Activated CD8-positive, alpha-beta memory T cell treated with anti-CD3 and anti-CD28 coated beads, Interleukin-2, amount 10 ng/mL, durations not matched to agents 7 days and 5 days (primary cell): ENCODE results near the gene CLK2. TPM values are rescaled to one million over a fixed set of nuclear protein-coding genes. Genes with fewer than 3 reads are reported as not detected.

Experiments
- ATAC-seq: fragments of 150-1000 bp; cut with Tn5 transposase; one replicate; pipeline ENCODE4 v1.10.0; 2021; ENCODE audit warnings: moderate library complexity
- CTCF ChIA-PET: fragments of 350-600 bp; sonication (Branson Sonifier 250); formaldehyde crosslinking; loops from one replicate; lab custom pipeline; 2021; ENCODE audit warnings: antibody characterized with exemption; lab: Charles Lee
- DNase-seq: peaks from one replicate; pipeline ENCODE4 v3.0.0-alpha.2; 2020
- H3K27ac Mint-ChIP-seq: one replicate; pipeline ENCODE4 v1.8.0; 2021; ENCODE audit warnings: mild to moderate bottlenecking, mixed read lengths
- H3K27me3 Mint-ChIP-seq: one replicate; pipeline ENCODE4 v1.8.0; 2021; ENCODE audit warnings: mixed read lengths
- H3K36me3 Mint-ChIP-seq: one replicate; pipeline ENCODE4 v1.8.0; 2021; ENCODE audit warnings: mild to moderate bottlenecking, mixed read lengths
- H3K4me1 Mint-ChIP-seq: one replicate; pipeline ENCODE4 v1.8.0; 2021; ENCODE audit warnings: mixed read lengths
- H3K4me3 Mint-ChIP-seq: one replicate; pipeline ENCODE4 v1.8.0; 2021; ENCODE audit warnings: mild to moderate bottlenecking, moderate library complexity, mixed read lengths
- H3K9me3 Mint-ChIP-seq: one replicate; pipeline ENCODE4 v1.8.0; 2022; ENCODE audit warnings: low read depth, mixed read lengths
- total RNA-seq, 2 experiments: library from RNA; stranded (reverse); gene quantifications; one replicate each; pipeline ENCODE4 v1.2.3, GENCODE V29; 2021

CLK2 gene
- total RNA-seq, 2 experiments from 2014 or later: 94.8 to 108 TPM

GRCh38 chr1:155277070-155277901, 4.0 kb upstream of the CLK2 start, which contains the start of gene HCN3:
TSS of gene HCN3 (plus strand) at chr1:155277463. CDS start at chr1:155277591, 128 bp downstream.
- peak; percentile 96 for DNase-seq
- H3K27ac Mint-ChIP-seq: peak within 1 kb of the TSS; percentile 49

GRCh38 chr1:155272466-155273342, 600 bp downstream of the CLK2 start:
- Mint-ChIP-seq H3K36me3 (peaks cover 42% of the 10 kb centered on the region), H3K27me3 (no peaks in the 10 kb centered on the region), H3K27ac (peak overlapping the region; percentile 95), H3K4me3 (peak overlapping the region; percentile 98), H3K4me1 (peaks cover 43% of the 10 kb centered on the region), H3K9me3 (no peaks in the 10 kb centered on the region)
- DNase-seq: no peak
- ATAC-seq: peak; percentile 32
- CTCF ChIA-PET: interaction anchor here (0.7 to 7.7 kb wide), 10 partner anchors 11 to 806 kb away, joined by 3 to 68 read pairs (median 3); partner anchors contain the start of genes ENTREP3 and FDPS

More at GRCh38 chr1:155277070-155277901, 4.0 kb upstream of the CLK2 start, which contains the start of gene HCN3:
- H3K27me3 Mint-ChIP-seq: no peaks in the 10 kb centered on the region
- peaks cover 36% of the 10 kb centered on the region for H3K4me1 Mint-ChIP-seq
- peaks cover 6% of the 10 kb centered on the region for H3K36me3 Mint-ChIP-seq
- H3K9me3 Mint-ChIP-seq: no peaks in the 10 kb centered on the region
- CTCF ChIA-PET: interaction anchor here (0.5 to 7.7 kb wide), 9 partner anchors 11 to 233 kb away, joined by 3 to 68 read pairs (median 5); partner anchors contain the start of gene FDPS
- H3K4me3 Mint-ChIP-seq: peak within 1 kb of the TSS; percentile 68
- ATAC-seq: peak; percentile 70

- ATAC-seq (no peak), DNase-seq (no peak)
- Mint-ChIP-seq H3K9me3 (no peaks in the 10 kb centered on the region), H3K27ac (no peak overlapping the region), H3K27me3 (no peaks in the 10 kb centered on the region), H3K36me3 (peaks cover 70% of the 10 kb centered on the region), H3K4me1 (peaks cover 30% of the 10 kb centered on the region), H3K4me3 (no peak overlapping the region)
- CTCF ChIA-PET: interaction anchor here (0.6 to 6.1 kb wide), 2 partner anchors 18 to 439 kb away, joined by 3 to 49 read pairs; no protein-coding TSS in a partner anchor
Observed at GRCh38 chr1:155269381-155269780, 3.9 kb downstream of the CLK2 start.

- Mint-ChIP-seq H3K27ac (no peak overlapping the region), H3K4me3 (no peak overlapping the region), H3K36me3 (peaks cover 75% of the 10 kb centered on the region), H3K9me3 (no peaks in the 10 kb centered on the region), H3K4me1 (peaks cover 28% of the 10 kb centered on the region), H3K27me3 (no peaks in the 10 kb centered on the region)
- CTCF ChIA-PET: interaction anchor here (6.1 kb wide), 1 partner anchor 17 kb away, joined by 49 read pairs; no protein-coding TSS in a partner anchor
- ATAC-seq (no peak), DNase-seq (no peak)
Observed at GRCh38 chr1:155268630-155269029, 4.7 kb downstream of the CLK2 start.

DNA sequence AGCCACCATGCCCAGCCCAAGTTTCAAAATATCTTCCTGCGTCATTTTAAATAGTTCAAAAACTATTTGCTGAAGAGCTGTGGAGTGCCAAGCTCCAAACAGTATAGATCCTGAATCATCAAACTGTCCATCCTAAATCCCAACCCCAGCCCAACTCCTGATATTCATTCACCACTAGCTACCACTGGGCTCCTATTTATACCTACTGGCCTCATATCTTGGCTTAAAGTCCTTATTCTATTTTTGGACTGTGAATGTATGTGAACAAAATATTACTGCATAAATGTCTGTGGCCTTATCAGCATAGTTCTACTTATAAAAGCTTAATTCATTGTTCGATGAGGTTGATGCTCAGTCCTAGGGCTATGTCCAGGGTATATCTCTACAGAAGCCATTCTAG, 5.9 kb downstream of the CLK2 start:
- H3K27ac Mint-ChIP-seq: no peak overlapping the region
- H3K36me3 Mint-ChIP-seq: peaks cover 79% of the 10 kb centered on the region
- H3K4me3 Mint-ChIP-seq: no peak overlapping the region
- CTCF ChIA-PET: interaction anchor here (1.2 to 6.1 kb wide), 2 partner anchors 16 to 55 kb away, joined by 4 to 49 read pairs; no protein-coding TSS in a partner anchor
- peaks cover 32% of the 10 kb centered on the region for H3K4me1 Mint-ChIP-seq
- no peak for DNase-seq
- ATAC-seq: no peak
- H3K27me3 Mint-ChIP-seq: no peaks in the 10 kb centered on the region
- no peaks in the 10 kb centered on the region for H3K9me3 Mint-ChIP-seq

- Mint-ChIP-seq H3K4me3 (no peak overlapping the region), H3K27ac (no peak overlapping the region), H3K27me3 (no peaks in the 10 kb centered on the region), H3K9me3 (no peaks in the 10 kb centered on the region), H3K4me1 (peaks cover 30% of the 10 kb centered on the region), H3K36me3 (peaks cover 78% of the 10 kb centered on the region)
- CTCF ChIA-PET: interaction anchor here (1.2 to 6.1 kb wide), 5 partner anchors 10 to 59 kb away, joined by 4 to 49 read pairs (median 4); no protein-coding TSS in a partner anchor
- DNase-seq (no peak), ATAC-seq (no peak)
Observed at GRCh38 chr1:155266553-155266952, 6.8 kb downstream of the CLK2 start.

- Mint-ChIP-seq H3K4me1 (peaks cover 39% of the 10 kb centered on the region), H3K27ac (peak overlapping the region; percentile 45), H3K4me3 (no peak overlapping the region), H3K9me3 (no peaks in the 10 kb centered on the region), H3K36me3 (peaks cover 63% of the 10 kb centered on the region), H3K27me3 (no peaks in the 10 kb centered on the region)
- no peak for DNase-seq
- CTCF ChIA-PET: interaction anchor here (1.0 to 6.1 kb wide), 4 partner anchors 12 to 329 kb away, joined by 3 to 49 read pairs (median 6); partner anchors contain the start of gene FDPS
- ATAC-seq: no peak
Observed at GRCh38 chr1:155263067-155263466, 10.2 kb downstream of the CLK2 start.

DNA sequence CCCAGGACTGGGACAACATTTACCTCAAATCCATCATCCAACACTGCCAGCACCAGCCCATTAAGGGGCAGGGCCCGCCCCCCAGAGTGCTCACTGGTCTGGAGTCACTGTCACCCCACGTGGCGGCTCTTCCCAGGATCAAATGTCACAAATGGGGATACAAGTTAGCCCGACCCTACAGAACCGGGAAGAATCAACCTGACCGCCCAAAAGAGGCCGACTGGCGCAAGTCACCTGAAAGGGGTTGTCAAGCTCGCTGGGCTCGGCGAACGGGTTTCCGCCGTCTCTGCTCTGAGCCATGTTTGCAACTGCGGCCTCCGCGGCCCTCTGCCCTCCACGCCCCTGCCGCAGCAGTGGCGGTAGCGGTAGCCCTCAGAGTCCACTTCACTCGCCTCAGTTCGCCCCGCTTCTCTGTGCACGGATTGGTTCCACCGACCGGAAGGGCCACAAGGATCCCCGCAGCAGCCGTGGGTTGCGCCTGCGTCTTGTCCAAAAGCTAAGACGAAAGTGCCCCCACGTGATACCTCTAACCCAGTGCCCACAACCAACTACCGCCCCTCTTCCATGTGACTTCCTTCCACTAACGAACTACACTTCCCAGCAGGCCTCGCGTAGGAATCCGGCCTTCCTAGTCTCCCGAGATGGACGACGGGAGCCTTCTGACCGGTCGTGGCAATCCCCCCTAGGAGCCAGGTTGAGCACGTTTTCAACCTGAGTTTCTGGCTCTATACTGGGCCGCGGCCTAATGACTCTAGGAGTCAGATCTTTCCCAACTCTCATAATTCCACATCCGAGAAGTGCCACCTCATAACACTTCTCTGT, 11.2 kb downstream of the CLK2 start, which contains the start of gene SCAMP3:
Gene SCAMP3, minus strand, starts transcription at position 509 of the 822 bp plus-strand sequence. Its CDS starts 209 bp downstream, at position 300.
- H3K4me3 Mint-ChIP-seq: peak within 1 kb of the TSS; percentile 95
- no peaks in the 10 kb centered on the region for H3K9me3 Mint-ChIP-seq
- H3K36me3 Mint-ChIP-seq: peaks cover 60% of the 10 kb centered on the region
- peak within 1 kb of the TSS; percentile 86 for H3K27ac Mint-ChIP-seq
- CTCF ChIA-PET: interaction anchor here (0.9 to 4.7 kb wide), 9 partner anchors 9 to 89 kb away, joined by 3 to 97 read pairs (median 4); partner anchors contain the start of genes CLK2, FDPS and KRTCAP2
- no peaks in the 10 kb centered on the region for H3K27me3 Mint-ChIP-seq
- peak; percentile 95 for DNase-seq
- peak; percentile 97 for ATAC-seq
- H3K4me1 Mint-ChIP-seq: peaks cover 39% of the 10 kb centered on the region

DNA sequence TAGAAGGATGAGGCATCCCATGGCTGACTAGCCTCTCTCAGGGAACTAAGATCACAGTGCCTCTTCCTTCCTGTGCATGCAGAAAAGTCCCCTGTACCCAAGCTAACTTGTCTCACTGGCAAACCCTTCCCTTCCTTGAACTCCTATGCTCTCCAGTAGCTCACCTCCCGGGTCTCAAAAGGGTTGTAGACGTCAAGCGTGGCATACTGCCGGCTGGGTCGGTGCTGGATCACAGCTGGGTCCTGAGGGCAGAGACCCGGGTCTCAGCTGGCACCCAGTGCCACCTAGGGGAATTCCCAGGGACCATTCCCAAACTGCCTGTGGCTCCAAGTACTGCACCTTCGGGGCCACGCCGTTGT, 11.8 kb downstream of the CLK2 start:
- H3K36me3 Mint-ChIP-seq: peaks cover 57% of the 10 kb centered on the region

DNA sequence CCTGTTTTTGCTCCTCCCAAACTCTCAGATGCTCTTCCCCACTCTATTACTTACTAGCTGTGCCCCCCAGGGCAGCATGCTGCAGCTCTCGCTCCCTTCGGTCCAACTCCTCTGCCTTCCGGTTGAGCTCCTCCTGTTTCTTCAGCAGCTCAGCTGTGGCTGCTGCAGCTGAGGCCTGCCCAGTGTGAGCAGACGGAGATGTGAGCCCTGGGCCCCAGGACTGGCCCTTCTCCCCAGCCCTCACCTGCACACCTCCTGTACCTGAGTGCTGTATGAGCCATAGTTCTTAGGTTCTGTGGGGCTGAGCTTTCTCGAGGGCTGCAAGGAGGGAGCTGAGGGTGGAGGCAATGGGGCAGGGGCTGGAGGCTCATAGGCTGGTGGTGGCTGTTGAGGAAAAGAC, 13.0 kb downstream of the CLK2 start:
- peak overlapping the region; percentile 95 for H3K4me3 Mint-ChIP-seq
- ATAC-seq: no peak
- no peak overlapping the region for H3K27ac Mint-ChIP-seq
- peaks cover 47% of the 10 kb centered on the region for H3K36me3 Mint-ChIP-seq
- CTCF ChIA-PET: interaction anchor here (1.0 to 4.7 kb wide), 4 partner anchors 11 to 87 kb away, joined by 3 to 97 read pairs (median 10); partner anchors contain the start of genes CLK2 and KRTCAP2
- H3K9me3 Mint-ChIP-seq: no peaks in the 10 kb centered on the region
- DNase-seq: no peak
- H3K27me3 Mint-ChIP-seq: no peaks in the 10 kb centered on the region
- peaks cover 42% of the 10 kb centered on the region for H3K4me1 Mint-ChIP-seq

More for the DNA sequence above, 11.8 kb downstream of the CLK2 start:
- peak; percentile 13 for ATAC-seq
- Mint-ChIP-seq H3K4me1 (peaks cover 39% of the 10 kb centered on the region), H3K9me3 (no peaks in the 10 kb centered on the region), H3K27me3 (no peaks in the 10 kb centered on the region), H3K27ac (peak overlapping the region; percentile 86), H3K4me3 (peak overlapping the region; percentile 95)
- CTCF ChIA-PET: interaction anchor here (0.9 to 4.7 kb wide), 9 partner anchors 10 to 88 kb away, joined by 3 to 97 read pairs (median 4); partner anchors contain the start of genes CLK2, FDPS and KRTCAP2
- peak; percentile 55 for DNase-seq

GRCh38 chr1:155256058-155256852, 17.0 kb downstream of the CLK2 start:
- Mint-ChIP-seq H3K9me3 (no peaks in the 10 kb centered on the region), H3K36me3 (peaks cover 20% of the 10 kb centered on the region), H3K27ac (no peak overlapping the region), H3K4me1 (peaks cover 34% of the 10 kb centered on the region), H3K4me3 (peak overlapping the region; percentile 71), H3K27me3 (no peaks in the 10 kb centered on the region)
- ATAC-seq: no peak
- CTCF ChIA-PET: interaction anchor here (3.4 kb wide), 1 partner anchor 67 kb away, joined by 12 read pairs; no protein-coding TSS in a partner anchor
- no peak for DNase-seq
